Brain microvascular endothelial cell (primary cell): ENCODE results near the gene TMX4.
"Not testable (repeated sequence)": the region's sequence is repeated elsewhere in the genome, so short reads cannot be mapped to it uniquely, and the experiment has no call there.

Experiments
- DNase-seq: peaks from one replicate; pipeline ENCODE4 v3.0.0-alpha.2; 2020
- H3K27ac ChIP-seq: fragments of 250-450 bp; sonication (Bioruptor Pico); 2 replicates; pipeline ENCODE4 v1.5.1; 2020; ENCODE audit warnings: mild to moderate bottlenecking, moderate library complexity
- H3K27me3 ChIP-seq: fragments of 250-450 bp; sonication (Bioruptor Pico); replicated peaks from 2 replicates; pipeline ENCODE4 v1.5.1; 2020; ENCODE audit warnings: mild to moderate bottlenecking
- H3K36me3 ChIP-seq: fragments of 250-450 bp; sonication (Bioruptor Pico); replicated peaks from 2 replicates; pipeline ENCODE4 v1.5.1; 2020; ENCODE audit warnings: mild to moderate bottlenecking
- H3K4me3 ChIP-seq: 2 replicates; pipeline ENCODE4 v1.5.1; 2011; ENCODE audit warnings: low read depth, mild to moderate bottlenecking, control low read depth, low read length, moderate library complexity
- CTCF ChIP-seq: IDR thresholded peaks from 2 replicates; pipeline ENCODE4 v1.5.1; 2011; ENCODE audit warnings: low read depth, mild to moderate bottlenecking, moderate library complexity, low read length, control low read depth, inconsistent platforms; ENCODE audit errors: missing control alignments
- in situ Hi-C: cut with HindIII; loops from 2 replicates; pipeline ENCODE4 v1.10.0; 2017; ENCODE audit warnings: low sequenced_read_pairs, low pct_ligation_motif_present

Gene TMX4

GRCh38 chr20:7974785-7975435, 44.7 kb downstream of the TMX4 start:
- Histone ChIP-seq H3K27ac (no peak overlapping the region), H3K36me3 (no peaks in the 10 kb centered on the region), H3K4me3 (no peak overlapping the region), H3K27me3 (no peaks in the 10 kb centered on the region)
- no peak for DNase-seq
- in situ Hi-C loops: no loop called here
- no peak for TF ChIP-seq CTCF

- DNase-seq: no peak
- TF ChIP-seq CTCF: no peak
- H3K36me3 ChIP-seq: no peaks in the 10 kb centered on the region
- no peak overlapping the region for H3K4me3 ChIP-seq
- no peak overlapping the region for H3K27ac ChIP-seq
- H3K27me3 ChIP-seq: no peaks in the 10 kb centered on the region
- in situ Hi-C loops: no loop called here
Observed at GRCh38 chr20:7971536-7972280, 47.9 kb downstream of the TMX4 start.

GRCh38 chr20:7967199-7967844, 52.2 kb downstream of the TMX4 start:
- peak; percentile 17 for DNase-seq
- Histone ChIP-seq H3K27ac (no peak overlapping the region), H3K4me3 (no peak overlapping the region), H3K36me3 (no peaks in the 10 kb centered on the region), H3K27me3 (no peaks in the 10 kb centered on the region)
- in situ Hi-C loops: no loop called here
- no peak for TF ChIP-seq CTCF

GRCh38 chr20:7966176-7966575, 53.4 kb downstream of the TMX4 start:
- DNase-seq: no peak
- in situ Hi-C loops: no loop called here
- no peaks in the 10 kb centered on the region for H3K36me3 ChIP-seq
- no peak overlapping the region for H3K4me3 ChIP-seq
- H3K27ac ChIP-seq: no peak overlapping the region
- TF ChIP-seq CTCF: no peak
- H3K27me3 ChIP-seq: no peaks in the 10 kb centered on the region

- no peaks in the 10 kb centered on the region for H3K27me3 ChIP-seq
- in situ Hi-C loops: no loop called here
- no peak overlapping the region for H3K4me3 ChIP-seq
- no peak for TF ChIP-seq CTCF
- no peak overlapping the region for H3K27ac ChIP-seq
- no peaks in the 10 kb centered on the region for H3K36me3 ChIP-seq
- DNase-seq: no peak
Observed at GRCh38 chr20:7959484-7959883, 60.1 kb downstream of the TMX4 start.

GRCh38 chr20:7956561-7956960, 63.0 kb downstream of the TMX4 start:
- H3K4me3 ChIP-seq, H3K27ac ChIP-seq, H3K27me3 ChIP-seq, DNase-seq, in situ Hi-C loops, H3K36me3 ChIP-seq: not testable (repeated sequence)
